22Rv1 (cell line): ENCODE measurements around the gene DBNDD2.

Source experiments
- ZFX ChIP-seq: fragments of 450-650 bp; IDR thresholded peaks from 2 replicates; pipeline ENCODE4 v1.6.1; 2017; ENCODE audit warnings: antibody characterized with exemption, borderline replicate concordance
- TF ChIP-seq, protein P1 (sequence below): fragments of 450-650 bp; IDR thresholded peaks from 2 replicates; pipeline ENCODE4 v1.5.1; 2017; ENCODE audit warnings: mild to moderate bottlenecking

GRCh38 chr20:45377269-45377668 lies 30.8 kb upstream of the DBNDD2 start:
- TF ChIP-seq, protein P1, sequence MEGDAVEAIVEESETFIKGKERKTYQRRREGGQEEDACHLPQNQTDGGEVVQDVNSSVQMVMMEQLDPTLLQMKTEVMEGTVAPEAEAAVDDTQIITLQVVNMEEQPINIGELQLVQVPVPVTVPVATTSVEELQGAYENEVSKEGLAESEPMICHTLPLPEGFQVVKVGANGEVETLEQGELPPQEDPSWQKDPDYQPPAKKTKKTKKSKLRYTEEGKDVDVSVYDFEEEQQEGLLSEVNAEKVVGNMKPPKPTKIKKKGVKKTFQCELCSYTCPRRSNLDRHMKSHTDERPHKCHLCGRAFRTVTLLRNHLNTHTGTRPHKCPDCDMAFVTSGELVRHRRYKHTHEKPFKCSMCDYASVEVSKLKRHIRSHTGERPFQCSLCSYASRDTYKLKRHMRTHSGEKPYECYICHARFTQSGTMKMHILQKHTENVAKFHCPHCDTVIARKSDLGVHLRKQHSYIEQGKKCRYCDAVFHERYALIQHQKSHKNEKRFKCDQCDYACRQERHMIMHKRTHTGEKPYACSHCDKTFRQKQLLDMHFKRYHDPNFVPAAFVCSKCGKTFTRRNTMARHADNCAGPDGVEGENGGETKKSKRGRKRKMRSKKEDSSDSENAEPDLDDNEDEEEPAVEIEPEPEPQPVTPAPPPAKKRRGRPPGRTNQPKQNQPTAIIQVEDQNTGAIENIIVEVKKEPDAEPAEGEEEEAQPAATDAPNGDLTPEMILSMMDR: no peak
- TF ChIP-seq ZFX: no peak
